GDM1 (cell line): ENCODE data around the gene MDP1.
A peak's percentile ranks its signal among the peaks of the same experiment; 100 is the strongest.
"Not testable (repeated sequence)": the region's sequence is repeated elsewhere in the genome, so short reads cannot be mapped to it uniquely, and the experiment has no call there.

ENCODE experiments used
- DNase-seq: peaks from one replicate; lab custom pipeline; 2025; lab: John Stamatoyannopoulos, UW

Gene MDP1

DNA sequence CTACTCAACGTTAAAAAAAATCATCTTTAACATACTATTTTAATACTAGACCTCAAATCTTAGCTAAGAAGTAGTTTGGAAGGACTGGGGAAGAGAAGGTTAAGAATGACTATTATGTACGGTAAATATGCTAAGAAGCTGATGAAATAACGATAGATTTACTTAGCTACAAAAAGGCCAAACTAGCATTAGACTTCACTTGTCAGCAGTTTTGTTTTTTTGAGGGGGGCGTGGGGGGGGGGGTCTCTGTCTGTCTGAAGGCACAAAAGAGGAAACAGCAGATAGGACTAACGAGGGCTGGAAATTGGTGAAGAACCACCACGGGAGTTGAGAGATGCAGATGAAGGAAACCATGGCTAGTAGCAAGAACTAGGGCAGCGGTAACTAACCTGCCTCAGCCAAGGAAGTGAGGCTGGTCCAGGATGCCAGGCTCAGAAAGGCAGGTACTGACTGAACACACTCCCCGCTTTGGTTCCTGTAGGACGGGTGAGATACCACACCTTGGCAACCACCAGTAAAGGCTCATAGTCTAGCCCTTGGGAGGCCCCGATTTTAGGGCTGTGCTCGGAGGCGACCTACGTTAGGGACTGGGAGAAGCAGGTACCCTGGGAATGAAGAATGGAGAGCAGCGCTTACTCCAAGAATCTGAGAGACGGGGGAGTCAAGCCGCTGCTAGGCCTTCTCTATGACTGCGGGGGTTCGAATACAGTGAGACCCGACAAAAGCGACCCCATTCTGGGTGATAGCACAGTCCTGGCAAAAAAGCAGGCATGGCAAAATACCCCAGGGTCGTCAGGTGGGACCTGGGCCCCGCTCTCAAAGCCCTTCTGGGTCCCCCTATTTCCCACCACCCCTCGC lies 15.6 kb upstream of the MDP1 start:
- DNase-seq: no peak

DNA sequence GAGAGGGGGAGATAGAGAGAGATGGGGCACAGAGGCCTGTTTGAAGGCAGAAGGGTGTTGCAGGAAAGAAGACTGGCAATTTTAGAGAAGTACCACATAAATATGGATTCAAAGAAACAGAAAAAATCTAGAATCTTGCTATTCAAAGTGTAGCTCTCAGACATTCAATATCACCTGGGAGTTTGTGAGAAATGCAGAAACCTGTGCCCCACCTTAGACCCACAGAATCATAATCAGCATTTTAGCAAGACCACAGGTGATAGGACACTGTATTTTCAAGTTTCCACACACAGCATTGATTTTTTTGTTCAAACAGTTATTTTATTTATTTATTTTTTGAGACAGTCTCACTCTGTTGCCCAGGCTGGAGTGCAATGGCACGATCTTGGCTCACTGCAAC lies 13.0 kb upstream of the MDP1 start:
- no peak for DNase-seq

DNA sequence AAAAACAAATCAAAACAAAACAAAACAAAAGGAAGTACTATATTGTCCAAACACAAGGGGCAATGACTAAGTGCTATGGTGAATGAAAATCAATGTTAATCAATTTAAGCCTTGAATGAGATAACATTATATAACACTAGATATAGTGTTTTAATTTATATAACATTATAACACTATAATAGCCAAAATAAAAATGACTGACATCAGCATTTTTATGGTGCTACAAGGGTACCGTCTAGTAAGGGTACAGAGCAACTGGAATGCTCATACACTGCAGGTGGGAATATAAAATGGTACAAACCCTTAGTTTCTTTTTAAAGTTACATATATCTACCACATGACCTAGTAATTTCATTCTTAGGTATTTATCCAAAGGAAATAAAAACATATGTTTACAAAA lies 10.6 kb upstream of the MDP1 start:
- no peak for DNase-seq

DNA sequence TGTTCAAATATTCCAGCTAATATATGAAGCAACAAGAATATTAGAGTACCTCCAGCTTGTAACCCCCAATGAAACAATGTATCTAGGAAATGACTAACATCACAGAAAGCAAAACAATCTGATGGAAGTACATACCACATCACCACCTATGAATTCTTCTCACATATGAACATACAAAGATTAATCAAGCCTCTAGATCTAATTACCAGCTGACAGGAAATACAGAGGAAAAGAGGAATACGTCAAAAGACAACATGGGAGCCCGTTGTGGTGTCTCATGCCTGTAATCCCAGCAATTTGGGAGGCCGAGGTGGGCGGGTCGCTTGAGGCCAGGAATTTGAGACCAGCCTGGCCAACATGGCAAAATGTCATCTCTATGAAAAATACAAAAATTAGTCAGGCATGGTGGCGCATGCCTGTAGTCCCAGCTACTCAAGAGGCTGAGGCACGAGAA lies 8.8 kb upstream of the MDP1 start:
- no peak for DNase-seq

DNA sequence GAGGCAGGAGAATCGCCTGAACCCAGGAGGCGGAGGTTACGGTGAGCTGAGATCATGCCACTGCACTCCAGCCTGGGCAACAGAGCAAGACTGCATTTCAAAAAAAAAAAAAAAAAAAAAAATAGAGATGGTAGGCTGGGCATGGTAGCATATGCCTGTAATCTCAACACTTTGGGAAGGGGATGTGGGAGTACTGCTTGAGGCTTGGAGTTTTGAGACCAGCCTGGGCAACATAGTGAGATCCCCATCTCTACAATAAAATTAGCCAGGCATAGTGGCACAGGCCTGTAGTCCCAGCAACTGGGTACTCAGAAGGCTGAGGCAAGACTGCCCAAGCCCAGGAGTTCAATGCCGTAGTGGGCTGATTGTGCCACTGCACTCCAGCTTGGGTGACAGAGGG lies 7.1 kb upstream of the MDP1 start:
- not testable (repeated sequence) for DNase-seq

DNA sequence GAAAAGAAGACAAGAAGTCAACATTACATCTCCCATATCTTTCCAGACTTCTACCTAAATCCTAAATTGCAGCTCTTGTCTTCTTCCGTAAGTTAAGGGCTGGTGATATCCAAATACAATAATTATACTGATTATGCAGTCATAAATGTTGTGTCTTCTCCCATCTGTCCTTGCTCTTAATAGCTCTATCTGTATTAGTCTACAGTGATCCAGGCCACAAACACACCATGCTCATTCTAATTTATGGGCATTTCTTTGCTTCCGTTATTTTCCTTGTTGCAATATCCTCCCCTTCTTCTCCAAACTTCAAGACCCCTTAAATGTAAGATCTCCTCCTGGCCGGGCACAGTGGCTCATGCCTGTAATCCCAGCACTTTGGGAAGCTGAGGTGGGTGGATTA lies 3.7 kb upstream of the MDP1 start:
- no peak for DNase-seq

DNA sequence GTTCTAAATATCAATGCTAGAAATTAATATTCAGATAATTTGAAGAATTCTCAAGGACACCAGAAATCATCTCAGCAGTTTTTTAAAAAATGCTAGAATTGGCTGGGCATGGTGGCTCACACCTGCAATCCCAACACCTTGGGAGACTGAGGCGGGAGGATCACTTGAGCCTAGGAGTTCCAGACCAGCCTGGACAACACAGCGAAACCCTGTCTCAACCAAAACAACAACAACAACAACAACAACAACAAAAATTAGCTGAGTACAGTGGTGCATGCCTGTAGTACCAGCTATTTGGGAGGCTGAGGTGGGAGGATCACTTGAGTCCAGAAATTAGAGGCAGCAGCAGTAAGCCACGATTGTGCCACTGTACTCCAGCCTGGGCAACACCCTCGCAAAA lies 3.2 kb upstream of the MDP1 start:
- DNase-seq: no peak

DNA sequence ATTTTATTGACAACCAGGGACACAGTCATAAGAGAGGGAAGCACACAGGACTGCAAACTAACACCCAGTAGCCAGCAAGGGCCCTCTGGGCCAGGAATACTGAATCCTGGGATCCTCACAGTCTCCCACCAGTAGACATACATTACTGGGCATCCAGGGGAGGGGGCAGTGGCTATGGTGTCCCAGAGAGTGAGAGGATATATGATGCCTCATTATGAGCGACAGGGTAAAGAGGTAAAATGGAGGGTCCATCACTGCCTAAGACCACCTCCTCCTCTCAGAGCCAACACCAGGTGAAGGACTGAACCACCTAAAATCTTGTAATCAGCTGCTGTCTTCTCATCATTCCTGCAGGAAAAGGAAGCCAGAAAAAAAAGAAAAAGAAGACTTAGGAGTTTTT lies 1.0 kb upstream of the MDP1 start:
- DNase-seq: not testable (repeated sequence)

DNA sequence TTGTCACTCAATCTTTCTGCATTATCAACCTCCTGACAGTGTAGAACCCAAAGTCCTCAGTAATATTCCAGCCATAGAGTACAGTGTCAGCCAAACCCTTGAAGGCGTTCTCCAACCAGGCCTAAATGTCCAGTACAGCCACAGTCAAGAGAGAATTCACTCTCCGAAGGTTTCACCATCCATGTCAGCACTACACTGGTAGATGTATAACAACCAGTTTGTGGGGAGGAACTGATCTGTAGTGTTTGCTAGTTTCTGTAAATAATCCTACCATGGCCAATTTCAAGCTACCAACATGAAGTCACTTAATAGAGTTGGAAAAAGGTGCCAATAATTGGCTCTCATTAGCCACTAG lies 456 bp upstream of the MDP1 start:
- no peak for DNase-seq

DNA sequence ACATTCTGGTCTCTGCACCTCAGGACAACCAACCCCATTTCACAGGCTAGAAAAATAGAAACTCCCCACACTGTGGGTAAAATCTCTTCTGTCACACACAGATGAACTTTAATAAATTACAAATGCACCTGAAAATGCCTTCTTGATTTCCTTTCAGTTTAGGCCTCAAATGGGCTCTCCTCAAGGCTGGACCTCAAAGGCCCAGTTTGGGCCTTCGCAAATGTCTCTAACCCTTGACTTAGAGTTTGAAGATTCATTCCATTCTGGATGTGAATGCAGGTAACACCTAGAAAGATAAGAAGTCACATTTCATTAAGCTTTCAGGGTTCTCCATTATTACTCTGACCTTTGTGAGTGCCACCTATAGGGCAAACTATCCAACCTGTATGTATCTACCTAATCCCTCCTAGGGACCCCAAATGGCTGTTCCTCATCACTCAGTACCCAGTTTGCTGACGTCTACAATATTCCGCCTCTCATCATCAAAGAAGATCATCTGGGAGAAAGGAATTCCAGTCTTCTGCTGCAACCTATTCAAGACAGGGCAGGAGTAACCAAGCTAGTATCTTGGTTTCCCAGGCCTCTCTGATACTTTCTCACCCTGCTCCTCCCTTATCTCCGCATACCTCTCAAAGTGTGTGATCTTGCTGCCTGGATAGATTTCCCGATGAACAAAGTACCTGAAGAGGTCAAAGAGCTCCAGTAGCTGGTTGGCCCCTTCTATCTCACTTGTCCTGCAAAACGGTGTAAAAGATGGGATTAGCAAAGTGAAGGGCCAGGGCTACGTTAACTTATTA lies 1.8 kb downstream of the MDP1 start:
- DNase-seq: no peak

DNA sequence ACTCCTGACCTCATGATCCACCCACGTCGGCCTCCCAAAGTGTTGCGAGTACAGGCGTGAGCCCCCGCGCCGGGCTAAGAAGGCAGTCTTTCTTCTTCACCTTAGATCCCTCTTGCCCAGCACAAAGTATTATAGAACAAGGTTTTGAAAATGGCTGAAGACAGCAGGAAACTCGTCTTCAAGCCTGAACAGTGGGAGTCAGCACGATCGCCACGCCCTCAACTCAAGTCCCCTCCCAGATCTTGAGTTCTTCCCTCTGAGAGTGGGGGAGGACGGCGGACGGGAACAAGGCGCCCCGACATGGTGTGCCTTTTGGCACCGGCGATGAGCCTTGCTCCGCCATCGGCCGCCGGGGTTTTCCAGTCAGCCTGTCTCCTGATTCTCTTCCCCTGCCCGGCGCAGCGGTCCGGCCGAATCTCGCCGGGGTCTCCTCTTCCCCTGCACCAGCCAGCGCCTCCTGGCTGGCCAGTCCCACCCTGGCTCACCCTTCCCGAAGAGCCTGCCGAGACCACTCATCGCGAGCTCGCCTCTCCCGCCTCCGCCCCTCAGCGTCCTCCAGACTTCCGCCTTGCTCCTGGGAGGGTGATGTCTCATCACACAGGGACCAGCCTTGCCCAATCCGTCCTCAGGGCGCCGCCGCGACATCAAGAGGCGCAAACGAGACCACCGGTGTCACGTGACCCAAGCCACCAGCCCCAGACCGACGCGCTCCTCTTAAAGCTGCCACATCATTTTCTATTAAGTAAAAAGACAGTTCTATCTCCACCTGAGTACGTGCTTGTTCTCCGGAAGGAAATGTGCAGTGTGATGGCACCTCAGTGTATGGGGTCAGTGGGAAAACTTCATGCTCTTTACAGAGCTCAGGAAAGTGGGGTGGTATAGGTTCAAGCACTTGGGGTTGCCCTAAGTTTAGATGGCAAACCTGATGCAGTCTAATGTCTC lies 2.7 kb downstream of the MDP1 start, which contains the start of gene CHMP4A:
TSS of gene CHMP4A (minus strand) at position 565 of the 942 bp plus-strand sequence. CDS start at position 516, 49 bp downstream.
- peak; percentile 97 for DNase-seq

DNA sequence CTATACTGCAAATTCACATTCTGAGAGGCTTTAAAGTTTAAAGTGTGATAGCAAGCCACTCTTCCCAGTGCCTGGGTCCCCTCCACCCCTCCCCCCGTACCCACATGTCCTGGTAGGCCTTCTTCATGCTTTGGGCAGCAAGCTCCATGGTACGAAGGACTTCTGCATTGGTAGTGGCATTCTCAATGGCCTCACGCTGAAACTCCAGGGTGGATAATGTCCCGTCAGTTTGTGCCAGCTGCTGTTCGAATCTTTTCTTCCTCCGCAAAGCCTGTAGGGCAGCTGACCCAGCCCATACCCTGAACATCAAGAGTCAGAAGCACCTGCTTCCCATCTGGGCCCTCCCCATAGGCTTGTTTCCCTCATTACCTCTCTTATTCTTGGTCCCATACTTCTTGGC lies 4.6 kb downstream of the MDP1 start:
- no peak for DNase-seq

DNA sequence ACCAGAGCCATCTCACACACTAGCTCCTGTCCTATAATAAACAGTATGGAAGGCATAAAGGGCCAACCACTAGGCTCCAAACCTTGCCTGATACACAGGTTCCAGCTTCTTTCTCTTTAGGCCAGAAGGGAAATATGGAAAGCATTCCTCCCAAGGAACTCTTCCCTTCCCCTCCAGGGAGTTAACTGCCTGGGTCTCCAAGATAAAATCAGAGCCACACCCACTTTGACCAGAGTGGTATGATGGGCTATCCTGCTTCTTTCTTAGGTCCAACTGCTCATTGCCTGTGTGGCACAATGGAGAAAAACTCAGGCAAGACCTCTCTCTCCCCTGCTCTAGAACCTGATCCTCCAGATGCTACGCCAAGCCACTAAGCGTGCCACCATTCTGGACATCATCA lies 8.2 kb downstream of the MDP1 start:
- no peak for DNase-seq

DNA sequence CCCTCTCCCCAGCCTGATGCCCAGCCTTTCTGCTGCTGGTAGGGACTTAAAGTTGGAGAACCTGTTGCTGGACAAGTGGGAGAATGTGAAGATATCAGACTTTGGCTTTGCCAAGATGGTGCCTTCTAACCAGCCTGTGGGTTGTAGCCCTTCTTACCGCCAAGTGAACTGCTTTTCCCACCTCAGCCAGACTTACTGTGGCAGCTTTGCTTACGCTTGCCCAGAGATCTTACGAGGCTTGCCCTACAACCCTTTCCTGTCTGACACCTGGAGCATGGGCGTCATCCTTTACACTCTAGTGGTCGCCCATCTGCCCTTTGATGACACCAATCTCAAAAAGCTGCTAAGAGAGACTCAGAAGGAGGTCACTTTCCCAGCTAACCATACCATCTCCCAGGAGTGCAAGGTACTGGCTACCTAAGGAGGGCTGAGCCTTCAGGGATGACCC lies 8.7 kb downstream of the MDP1 start:
- no peak for DNase-seq

DNA sequence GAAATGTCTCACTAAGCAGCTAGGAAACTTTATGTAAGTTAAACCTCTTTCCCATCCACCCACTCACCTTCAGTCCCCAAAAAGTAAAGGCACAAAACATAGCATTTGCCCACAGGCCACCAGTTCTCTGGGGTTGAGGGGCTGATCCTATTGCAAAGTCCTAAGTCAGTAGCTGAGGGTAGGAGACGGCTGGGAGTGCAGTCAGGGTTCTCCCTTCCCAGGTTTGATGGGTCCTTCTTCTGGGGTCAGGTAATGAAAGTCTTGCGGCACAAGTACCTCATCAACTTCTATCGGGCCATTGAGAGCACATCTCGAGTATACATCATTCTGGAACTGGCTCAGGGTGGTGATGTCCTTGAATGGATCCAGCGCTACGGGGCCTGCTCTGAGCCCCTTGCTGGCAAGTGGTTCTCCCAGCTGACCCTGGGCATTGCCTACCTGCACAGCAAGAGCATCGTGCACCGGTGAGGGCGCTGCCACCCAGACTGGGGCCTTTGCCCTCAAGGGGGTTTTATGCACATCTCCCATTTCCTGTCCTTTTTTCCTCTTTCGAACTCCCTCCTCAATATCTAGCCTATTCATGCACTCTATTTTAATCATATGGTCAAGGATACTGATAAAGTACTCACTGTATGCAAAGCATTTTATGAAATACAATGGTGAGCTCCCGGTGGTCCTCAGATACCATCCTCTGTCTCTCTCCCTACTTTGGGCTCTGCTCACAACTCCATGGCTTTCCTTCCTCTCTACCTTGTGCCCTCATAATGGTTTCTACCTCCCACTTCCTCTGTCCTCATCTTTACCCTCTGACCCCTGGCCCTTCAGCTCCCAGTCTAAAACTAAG lies 9.4 kb downstream of the MDP1 start:
- DNase-seq: no peak

DNA sequence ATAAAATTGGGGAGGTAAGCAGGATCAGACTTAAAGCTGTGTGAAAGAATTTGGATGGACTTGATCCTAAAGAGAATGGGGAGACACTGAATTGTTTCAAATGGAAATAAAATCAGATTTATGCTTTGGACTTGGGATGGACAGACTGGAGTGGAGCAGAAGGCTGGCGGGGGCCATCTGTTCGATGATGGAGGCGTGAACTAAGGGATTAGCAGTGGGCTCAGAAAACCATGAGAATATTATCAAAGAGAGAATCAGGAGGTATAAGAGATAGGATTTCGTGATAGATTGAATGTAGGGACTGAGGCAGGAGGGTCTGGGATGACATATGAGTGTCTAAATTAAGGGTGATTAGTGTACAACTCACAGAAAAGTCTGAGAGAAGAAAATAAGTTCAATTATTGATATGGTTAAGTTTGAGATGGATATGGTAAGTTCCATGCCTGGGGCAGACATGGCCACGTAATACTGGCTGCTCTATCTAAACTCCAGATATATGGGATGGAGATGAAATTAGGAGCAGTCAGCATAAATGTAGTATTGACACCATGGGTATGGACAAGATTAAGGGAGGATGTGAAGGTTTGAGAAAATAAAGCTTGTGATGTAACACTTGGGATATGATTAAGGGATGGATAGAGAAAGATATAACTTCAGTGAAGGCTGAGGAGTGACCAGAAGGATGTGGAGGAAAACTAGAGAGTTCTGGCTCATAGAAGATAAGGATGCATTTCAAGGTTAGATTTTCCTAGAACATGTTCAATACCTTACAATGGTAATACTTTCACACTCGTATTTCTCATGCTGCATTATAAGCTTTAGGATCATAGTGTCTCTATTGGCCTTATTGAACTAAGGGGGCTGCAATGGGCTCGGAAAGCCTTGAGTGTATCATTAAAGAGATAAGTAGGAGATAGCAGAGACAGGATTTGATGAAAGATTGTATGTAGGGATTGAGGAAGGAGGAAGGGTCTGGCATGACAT lies 11.4 kb downstream of the MDP1 start:
- DNase-seq: no peak

DNA sequence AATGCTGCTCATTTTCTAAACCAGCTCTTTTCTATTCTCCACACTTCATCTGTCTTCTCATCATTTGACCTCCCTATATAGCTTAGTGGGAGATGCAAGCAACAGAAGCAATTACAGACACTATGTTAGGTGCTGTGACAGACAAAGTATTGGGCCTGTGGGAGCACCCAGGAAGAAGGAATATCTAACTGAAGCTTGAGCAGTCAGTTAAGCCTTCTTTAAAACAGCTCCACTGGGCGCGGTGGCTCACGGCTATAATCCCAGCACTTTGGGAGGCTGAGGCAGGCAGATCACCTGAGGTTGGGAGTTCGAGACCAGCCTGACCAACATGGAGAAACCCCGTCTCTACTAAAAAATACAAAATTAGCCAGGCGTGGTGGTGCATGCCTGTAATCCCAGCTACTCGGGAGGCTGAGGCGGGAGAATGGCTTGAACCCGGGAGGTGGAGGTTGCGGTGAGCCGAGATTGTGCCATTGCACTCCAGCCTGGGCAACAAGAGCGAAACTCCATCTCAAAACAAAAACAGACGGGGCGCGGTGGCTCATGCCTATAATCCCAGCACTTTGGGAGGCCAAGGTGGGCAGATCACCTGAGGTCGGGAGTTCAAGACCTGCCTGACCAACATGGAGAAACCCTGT lies 12.5 kb downstream of the MDP1 start:
- DNase-seq: not testable (repeated sequence)

DNA sequence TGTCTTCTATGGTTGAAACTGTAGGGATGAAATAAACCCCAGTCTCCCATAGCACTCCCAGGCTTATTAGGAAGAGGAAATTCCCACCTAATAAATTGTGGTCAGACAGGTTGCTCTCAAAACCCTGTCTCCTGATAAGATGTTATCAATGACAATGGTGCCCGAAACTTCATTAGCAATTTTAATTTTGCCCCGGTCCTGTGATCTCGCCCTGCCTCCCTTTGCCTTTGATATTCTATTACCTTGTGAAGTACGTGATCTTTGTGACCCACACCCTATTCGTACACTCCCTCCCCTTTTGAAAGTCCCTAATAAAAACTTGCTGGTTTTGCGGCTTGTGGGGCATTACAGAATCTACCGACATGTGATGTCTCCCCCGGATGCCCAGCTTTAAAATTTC lies 13.3 kb downstream of the MDP1 start:
- DNase-seq: not testable (repeated sequence)

DNA sequence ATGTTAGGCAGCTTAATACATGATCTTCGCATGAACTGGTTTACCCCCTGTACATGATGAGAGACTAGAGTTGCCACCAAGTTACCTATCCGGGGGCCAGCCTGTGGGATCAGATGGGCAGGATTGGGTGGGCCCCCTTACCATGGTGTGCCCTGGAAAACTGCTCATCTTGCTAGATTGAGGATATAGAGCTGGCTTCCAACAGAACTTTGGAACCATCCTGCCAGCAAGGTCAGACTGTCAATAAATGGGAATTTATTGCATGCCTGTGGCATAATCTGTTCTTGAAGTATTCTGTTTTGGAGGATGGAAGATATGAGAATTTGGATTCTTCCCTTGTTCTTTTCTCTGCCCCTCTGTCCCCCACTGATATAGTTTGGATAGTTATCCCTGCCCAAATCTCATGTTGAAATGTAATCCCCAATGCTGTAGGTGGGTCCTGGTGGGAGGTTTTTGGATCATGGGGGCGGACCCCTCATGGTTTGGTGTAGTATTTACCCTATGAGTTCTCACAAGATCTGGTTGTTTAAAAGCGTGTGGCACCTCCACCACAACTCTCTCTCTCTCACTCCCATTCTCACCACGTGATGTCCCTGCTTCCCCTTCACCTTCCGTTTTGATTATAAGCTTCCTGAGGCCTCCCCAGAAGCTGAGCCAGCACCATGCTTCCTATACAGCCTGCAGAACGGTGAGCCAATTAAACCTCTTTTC lies 16.9 kb downstream of the MDP1 start:
- DNase-seq: no peak
